Breast epithelium (tissue), 4 donors: ENCODE measurements around the gene CIPC. TPM values are rescaled to one million over a fixed set of nuclear protein-coding genes. Genes with fewer than 3 reads are reported as not detected.

ENCODE experiments used
- DNase-seq, 2 donors: peaks; one replicate each; pipeline ENCODE4 v3.0.0-alpha.2; 2019; ENCODE audit warnings: low spot score in 2 of 2
- H3K27ac ChIP-seq, 2 donors: fragments of 200-600 bp; sonication (generic) in 1 of 2; one replicate each; pipeline ENCODE4 v1.5.1; 2016 to 2019; ENCODE audit warnings: mild to moderate bottlenecking in 1 of 2
- H3K27me3 ChIP-seq, 2 donors: fragments of 200-600 bp; sonication (generic) in 1 of 2; one replicate each; pipeline versions ENCODE4 v1.5.1 to v1.6.0; 2017 to 2019; ENCODE audit warnings: control low read depth in 1 of 2, mild to moderate bottlenecking in 1 of 2
- H3K36me3 ChIP-seq: fragments of 200-600 bp; one replicate; pipeline ENCODE4 v1.5.1; 2019
- H3K4me1 ChIP-seq, 2 donors: fragments of 200-600 bp; sonication (generic); one replicate each; pipeline ENCODE4 v1.5.1; 2016 to 2019; ENCODE audit warnings: control low read depth in 1 of 2
- H3K4me3 ChIP-seq, 3 donors: fragments of 200-600 bp; sonication (generic); 1 replicate in 2 of 3; 2 replicates in 1 of 3; pipeline ENCODE4 v1.5.1; 2016 to 2019; ENCODE audit warnings: mild to moderate bottlenecking in 3 of 3, moderate library complexity in 2 of 3
- H3K9me3 ChIP-seq, 2 donors: fragments of 200-600 bp; sonication (generic) in 1 of 2; one replicate each; pipeline ENCODE4 v1.5.1; 2016 to 2019; ENCODE audit warnings: control low read depth in 1 of 2
- CTCF ChIP-seq, 3 donors: fragments of 450-650 bp; IDR thresholded peaks; one replicate each; pipeline ENCODE4 v1.5.1; 2016 to 2017; ENCODE audit warnings: antibody characterized with exemption in 3 of 3, mild to moderate bottlenecking in 3 of 3, moderate library complexity in 3 of 3
- POLR2A ChIP-seq: fragments of 450-650 bp; IDR thresholded peaks from one replicate; pipeline ENCODE4 v1.6.1; 2016; ENCODE audit warnings: antibody characterized with exemption, mild to moderate bottlenecking, moderate library complexity
- POLR2AphosphoS5 ChIP-seq, 3 donors: sonication (generic); formaldehyde crosslinking; IDR thresholded peaks; one replicate each; pipeline ENCODE4 v1.6.1; 2017; ENCODE audit warnings: antibody characterized with exemption in 3 of 3
- intact Hi-C: fragments of 100-400 bp; cut with DNase I; formaldehyde crosslinking; loops from one replicate; pipeline ENCODE4 v1.15.1; 2023; ENCODE audit warnings: low total_unique reads
- total RNA-seq, 3 donors: library from RNA; depleted of rRNA; stranded (reverse); fragments of >200 nt; gene quantifications; one replicate each; pipeline ENCODE4 v1.1.0, GENCODE V29; 2016

Gene CIPC
- total RNA-seq, 3 donors from 2014 or later = 40.6 to 64.8 (median 50.7) TPM

GRCh38 chr14:77062261-77062660 is 35.8 kb upstream of the CIPC start:
- Histone ChIP-seq H3K27me3 (no peaks in the 10 kb centered on the region), H3K9me3 (no peaks in the 10 kb centered on the region), H3K36me3 (no peaks in the 10 kb centered on the region), H3K4me1 (no peaks in the 10 kb centered on the region), H3K27ac (no peak overlapping the region), H3K4me3 (no peak overlapping the region)
- TF ChIP-seq CTCF (IDR thresholded peaks at IDR 0.05) = no peak
- TF ChIP-seq POLR2AphosphoS5 (IDR thresholded peaks at IDR 0.05) = no peak
- no peak for TF ChIP-seq POLR2A
- no peak for DNase-seq
- intact Hi-C loops = loop anchor here (10.0 kb wide), 1 partner anchor 187 kb away; no protein-coding TSS in a partner anchor

GRCh38 chr14:77063571-77064171 is 34.4 kb upstream of the CIPC start:
- H3K36me3 ChIP-seq = no peaks in the 10 kb centered on the region
- H3K9me3 ChIP-seq = no peaks in the 10 kb centered on the region
- intact Hi-C loops = loop anchor here (10.0 kb wide), 1 partner anchor 189 kb away; no protein-coding TSS in a partner anchor
- no peaks in the 10 kb centered on the region for H3K27me3 ChIP-seq
- DNase-seq = no peak
- TF ChIP-seq POLR2AphosphoS5 (IDR thresholded peaks at IDR 0.05) (no peak), CTCF (IDR thresholded peaks at IDR 0.05) (no peak), POLR2A (no peak)
- peaks cover 0 to 8% of the 10 kb centered on the region in 2 donors for H3K4me1 ChIP-seq
- no peak overlapping the region for H3K27ac ChIP-seq
- no peak overlapping the region for H3K4me3 ChIP-seq

- no peak overlapping the region for H3K4me3 ChIP-seq
- peaks cover 0 to 9% of the 10 kb centered on the region in 2 donors for H3K4me1 ChIP-seq
- no peaks in the 10 kb centered on the region for H3K9me3 ChIP-seq
- intact Hi-C loops = loop anchor here (5.0 to 10.0 kb wide), 2 partner anchors 37 to 190 kb away; partner anchors contain the start of gene IRF2BPL
- no peaks in the 10 kb centered on the region for H3K36me3 ChIP-seq
- H3K27ac ChIP-seq = no peak overlapping the region
- TF ChIP-seq POLR2AphosphoS5 (IDR thresholded peaks at IDR 0.05) = no peak
- no peak for TF ChIP-seq POLR2A
- TF ChIP-seq CTCF (IDR thresholded peaks at IDR 0.05) = no peak
- H3K27me3 ChIP-seq = no peaks in the 10 kb centered on the region
- no peak for DNase-seq
Measured at GRCh38 chr14:77064521-77065178, 33.4 kb upstream of the CIPC start.

GRCh38 chr14:77065851-77066577 is 32.0 kb upstream of the CIPC start:
- Histone ChIP-seq H3K4me1 (peaks cover 0 to 13% of the 10 kb centered on the region in 2 donors), H3K27ac (no peak overlapping the region), H3K27me3 (no peaks in the 10 kb centered on the region), H3K36me3 (no peaks in the 10 kb centered on the region), H3K9me3 (no peaks in the 10 kb centered on the region), H3K4me3 (no peak overlapping the region)
- no peak for DNase-seq
- TF ChIP-seq CTCF (IDR thresholded peaks at IDR 0.05) (no peak), POLR2A (no peak), POLR2AphosphoS5 (IDR thresholded peaks at IDR 0.05) (no peak)
- intact Hi-C loops = loop anchor here (5.0 to 10.0 kb wide), 2 partner anchors 39 to 191 kb away; partner anchors contain the start of gene IRF2BPL
